ENCODE measurements around the gene INKA2. TPM values are rescaled to one million over a fixed set of nuclear protein-coding genes. Genes with fewer than 3 reads are reported as not detected.

The INKA2 gene
- total and polyA plus RNA-seq, 7 experiments from 2014 or later: 0.94 to 5.6 (median 2.3) TPM; not detected in 4

DNA sequence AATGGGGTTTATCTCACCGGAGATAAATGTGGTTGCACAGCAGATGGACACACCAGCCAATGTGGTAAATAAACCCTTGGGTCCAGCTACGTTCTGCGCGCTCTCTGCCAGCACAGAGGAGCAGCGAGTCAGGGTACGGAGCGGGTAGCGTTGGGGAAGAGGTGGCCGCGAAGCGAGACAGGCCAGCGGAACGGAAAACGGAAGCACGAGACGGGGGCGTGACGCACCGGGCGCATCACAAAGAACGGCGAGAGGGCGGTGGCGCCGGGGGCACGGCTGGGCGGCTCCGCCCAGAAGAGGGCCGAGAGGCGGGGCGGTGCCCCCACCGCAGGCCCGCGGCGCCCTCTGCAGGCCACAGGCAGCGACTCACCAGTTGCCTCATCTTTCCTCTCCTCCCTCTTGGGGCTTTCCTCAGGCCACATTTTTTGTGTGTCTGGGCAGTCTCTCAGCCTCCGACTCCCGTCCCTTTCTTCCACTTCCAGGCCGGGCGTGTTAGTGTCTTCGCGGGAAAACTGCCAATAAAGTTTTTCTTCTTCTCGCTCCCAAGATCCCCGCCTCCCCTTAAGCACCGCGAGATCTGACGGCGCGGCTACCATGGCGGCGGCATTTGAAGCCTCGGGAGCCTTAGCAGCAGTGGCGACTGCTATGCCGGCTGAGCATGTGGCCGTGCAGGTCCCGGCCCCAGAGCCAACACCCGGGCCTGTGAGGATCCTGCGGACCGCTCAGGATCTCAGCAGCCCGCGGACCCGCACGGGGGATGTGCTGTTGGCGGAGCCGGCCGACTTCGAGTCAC lies 16.3 kb upstream of the INKA2 start, which contains the start of gene DDX20:
TSS of gene DDX20 (plus strand) at position 571 of the 793 bp plus-strand sequence. CDS start at position 595, 24 bp downstream.
- Histone ChIP-seq H3K9me3 (ENCODE audit: control insufficient read depth in 2 of 3, low read length in 3 of 3) (no peaks in the 10 kb centered on the region), H3K36me3 (ENCODE audit: control insufficient read depth in 2 of 3, insufficient read depth in 3 of 3, low read length in 3 of 3) (peaks cover 0 to 14% (median 11%) of the 10 kb centered on the region in 3 experiments), H3K4me1 (ENCODE audit: control insufficient read depth in 2 of 2, insufficient read depth in 2 of 2, low read length in 2 of 2) (peaks cover 4 to 18% of the 10 kb centered on the region in 2 donors), H3K27ac (ENCODE audit: low read depth, low read length) (peak within 1 kb of the TSS; percentile 92), H3K4me3 (ENCODE audit: low read length) (peak within 1 kb of the TSS; percentile 87), H3K27me3 (ENCODE audit: control insufficient read depth in 2 of 2, insufficient read depth in 2 of 2, low read length in 2 of 2) (no peaks in the 10 kb centered on the region)
- H3K4me3 Mint-ChIP-seq: peak within 1 kb of the TSS; percentile 86 to 100 (median 94)
- H3K27ac Mint-ChIP-seq: peak within 1 kb of the TSS; percentile 94 to 100 (median 99)
- POLR2A ChIA-PET: interaction anchor here (0.6 to 2.6 kb wide), 19 partner anchors 12 to 307 kb away, joined by 3 to 16 read pairs (median 3); no protein-coding TSS in a partner anchor
- intact Hi-C loops (cut with micrococcal nuclease): loop anchor here (1.0 to 10.0 kb wide), 23 partner anchors 14 to 1723 kb away; partner anchors contain the start of genes ATP5PB (in 2 of the 2), INKA2 (in 2 of the 2), LRIF1 (in 2 of the 2) and WDR77 (in 2 of the 2)
- peaks cover 0 to 8% (median 0%) of the 10 kb centered on the region in 11 donors for H3K9me3 Mint-ChIP-seq
- H3K27me3 Mint-ChIP-seq: peaks cover 0 to 2% (median 0%) of the 10 kb centered on the region in 5 donors
- CTCF ChIA-PET: interaction anchor here (0.7 to 1.8 kb wide), 21 partner anchors 11 to 614 kb away, joined by 3 to 10 read pairs (median 3); partner anchors contain the start of gene INKA2
- H3K36me3 Mint-ChIP-seq: peaks cover 0 to 16% (median 4%) of the 10 kb centered on the region in 5 donors
- peak; percentile 97 for ATAC-seq
- DNase-seq: peak; percentile 92 to 97 (median 95)
- peaks cover 24 to 49% (median 39%) of the 10 kb centered on the region in 7 donors for H3K4me1 Mint-ChIP-seq

DNA sequence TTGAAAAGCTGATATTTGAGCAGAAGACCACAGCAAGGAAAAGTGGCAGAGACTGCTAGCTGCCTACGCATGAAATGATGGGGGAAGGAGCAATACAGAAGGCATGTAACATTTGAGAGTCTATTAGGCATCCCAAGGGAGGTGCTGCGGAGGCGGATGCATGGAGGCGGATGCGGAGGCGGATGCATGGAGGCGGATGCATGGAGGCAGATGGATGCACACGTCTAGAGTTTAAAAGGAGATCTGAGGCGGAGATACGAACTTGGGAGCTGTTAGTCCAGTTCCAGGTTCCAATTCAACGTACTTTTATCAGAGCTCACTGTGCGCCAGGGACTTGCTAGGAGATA lies 15.8 kb upstream of the INKA2 start:
- Histone ChIP-seq H3K4me3 (ENCODE audit: low read length) (peak overlapping the region; percentile 87), H3K4me1 (ENCODE audit: control insufficient read depth in 2 of 2, insufficient read depth in 2 of 2, low read length in 2 of 2) (peaks cover 4 to 18% of the 10 kb centered on the region in 2 donors), H3K27ac (ENCODE audit: low read depth, low read length) (peak overlapping the region; percentile 92), H3K9me3 (ENCODE audit: control insufficient read depth in 2 of 3, low read length in 3 of 3) (no peaks in the 10 kb centered on the region), H3K36me3 (ENCODE audit: control insufficient read depth in 2 of 3, insufficient read depth in 3 of 3, low read length in 3 of 3) (peaks cover 0 to 10% (median 7%) of the 10 kb centered on the region in 3 experiments), H3K27me3 (ENCODE audit: control insufficient read depth in 2 of 2, insufficient read depth in 2 of 2, low read length in 2 of 2) (no peaks in the 10 kb centered on the region)
- H3K4me3 Mint-ChIP-seq: peak overlapping the region; percentile 86 to 100 (median 94)
- intact Hi-C loops (cut with micrococcal nuclease): loop anchor here (1.0 to 10.0 kb wide), 23 partner anchors 14 to 1723 kb away; partner anchors contain the start of genes ATP5PB (in 2 of the 2), INKA2 (in 2 of the 2), LRIF1 (in 2 of the 2) and WDR77 (in 2 of the 2)
- ChIA-PET POLR2A (interaction anchor here (0.6 to 2.6 kb wide), 19 partner anchors 13 to 307 kb away, joined by 3 to 16 read pairs (median 3); no protein-coding TSS in a partner anchor), CTCF (interaction anchor here (0.7 to 1.8 kb wide), 17 partner anchors 11 to 614 kb away, joined by 3 to 10 read pairs (median 3); partner anchors contain the start of gene INKA2)
- peaks cover 0 to 13% (median 1%) of the 10 kb centered on the region in 5 donors for H3K36me3 Mint-ChIP-seq
- H3K4me1 Mint-ChIP-seq: peaks cover 24 to 49% (median 39%) of the 10 kb centered on the region in 7 donors
- peaks cover 0 to 2% (median 0%) of the 10 kb centered on the region in 5 donors for H3K27me3 Mint-ChIP-seq
- H3K9me3 Mint-ChIP-seq: peaks cover 0 to 8% (median 0%) of the 10 kb centered on the region in 11 donors
- peak overlapping the region; percentile 94 to 99 (median 98) for H3K27ac Mint-ChIP-seq
- no peak for ATAC-seq
- peak in 2 of 9 donors; percentile 35 to 55 for DNase-seq

DNA sequence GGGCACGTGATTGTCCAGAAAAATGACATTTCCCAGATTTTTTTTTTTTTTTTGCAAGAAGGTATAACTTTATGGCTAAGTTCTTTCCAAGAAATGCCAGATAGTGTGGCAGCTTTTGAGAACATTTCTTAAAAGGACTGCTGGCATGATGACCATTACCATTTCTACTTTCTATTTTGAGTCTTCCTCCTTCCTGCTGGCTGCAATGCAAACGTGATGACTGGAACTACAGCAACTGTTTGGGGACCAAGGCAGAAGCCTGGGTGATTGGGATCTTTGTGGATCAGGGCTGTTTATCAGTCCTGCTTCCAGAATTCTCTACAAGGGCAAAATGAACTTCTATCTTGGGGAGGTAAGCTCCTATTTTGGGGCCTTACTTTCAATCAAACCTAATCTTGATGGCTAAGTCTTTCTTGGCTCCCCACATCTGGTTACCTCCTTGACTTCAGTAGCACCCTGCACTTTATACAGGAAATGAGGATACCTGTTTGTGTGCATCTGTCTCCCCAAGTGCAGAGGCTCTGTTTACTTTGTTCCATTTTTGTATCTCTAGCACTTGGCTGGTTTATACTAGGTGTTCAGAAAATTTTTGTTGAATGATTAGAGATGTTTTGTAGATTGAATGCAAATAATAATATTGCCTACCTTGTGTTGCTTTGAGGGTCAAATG lies 12.8 kb upstream of the INKA2 start:
- no peak for ATAC-seq
- POLR2A ChIA-PET: interaction anchor here (0.7 to 1.4 kb wide), 4 partner anchors 37 to 281 kb away, joined by 3 to 4 read pairs (median 4); no protein-coding TSS in a partner anchor

DNA sequence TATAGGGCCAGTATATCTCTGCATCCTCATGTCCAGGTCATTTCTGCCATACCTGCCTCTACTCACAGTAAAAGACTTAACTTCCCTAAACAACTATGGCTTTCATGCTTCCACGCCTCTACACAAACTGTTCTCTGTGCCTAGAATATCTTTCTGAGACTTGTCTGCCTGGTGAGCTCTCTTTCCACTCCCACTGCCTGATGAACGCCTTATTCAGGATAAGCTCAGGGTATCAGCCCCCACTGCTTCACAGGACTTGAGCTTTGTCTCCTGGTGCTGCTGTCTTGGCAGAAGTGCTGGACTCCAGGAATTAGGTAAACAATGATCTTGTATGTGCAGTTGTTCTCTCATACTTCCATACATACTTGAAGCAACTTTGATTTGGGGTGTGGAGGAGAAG lies 11.7 kb upstream of the INKA2 start:
- Histone ChIP-seq H3K4me1 (ENCODE audit: control insufficient read depth in 2 of 2, insufficient read depth in 2 of 2, low read length in 2 of 2) (peaks cover 4 to 5% of the 10 kb centered on the region in 2 donors), H3K27ac (ENCODE audit: low read depth, low read length) (no peak overlapping the region), H3K9me3 (ENCODE audit: control insufficient read depth in 2 of 3, low read length in 3 of 3) (no peaks in the 10 kb centered on the region), H3K36me3 (ENCODE audit: control insufficient read depth in 2 of 3, insufficient read depth in 3 of 3, low read length in 3 of 3) (peaks cover 0 to 3% (median 0%) of the 10 kb centered on the region in 3 experiments), H3K4me3 (ENCODE audit: low read length) (no peak overlapping the region), H3K27me3 (ENCODE audit: control insufficient read depth in 2 of 2, insufficient read depth in 2 of 2, low read length in 2 of 2) (no peaks in the 10 kb centered on the region)
- peaks cover 0 to 2% (median 0%) of the 10 kb centered on the region in 5 donors for H3K27me3 Mint-ChIP-seq
- H3K36me3 Mint-ChIP-seq: no peaks in the 10 kb centered on the region
- H3K4me3 Mint-ChIP-seq: no peak overlapping the region
- H3K4me1 Mint-ChIP-seq: peaks cover 9 to 37% (median 12%) of the 10 kb centered on the region in 7 donors
- H3K9me3 Mint-ChIP-seq: peaks cover 0 to 8% (median 0%) of the 10 kb centered on the region in 11 donors
- CTCF ChIA-PET: interaction anchor here (0.6 to 3.2 kb wide), 5 partner anchors 12 to 269 kb away, joined by 3 to 18 read pairs (median 4); partner anchors contain the start of gene INKA2
- H3K27ac Mint-ChIP-seq: peak overlapping the region in 2 of 9 donors; percentile 16 to 54
- intact Hi-C loops (cut with micrococcal nuclease): loop anchor here in 1 of 2 donors (10.0 kb wide), 1 partner anchor 876 kb away; the partner anchor contains the start of gene CD53
- ATAC-seq (no peak), DNase-seq (no peak)
- POLR2A ChIA-PET: interaction anchor here (1.2 to 1.4 kb wide), 3 partner anchors 12 to 280 kb away, joined by 3 to 4 read pairs (median 4); partner anchors contain the start of gene INKA2

More for the DNA sequence above, 12.8 kb upstream of the INKA2 start:
- Mint-ChIP-seq H3K27ac (peak overlapping the region in 1 of 9 donors; percentile 11), H3K36me3 (no peaks in the 10 kb centered on the region), H3K27me3 (peaks cover 0 to 2% (median 0%) of the 10 kb centered on the region in 5 donors), H3K4me3 (no peak overlapping the region), H3K9me3 (peaks cover 0 to 8% (median 0%) of the 10 kb centered on the region in 11 donors), H3K4me1 (peaks cover 18 to 40% (median 20%) of the 10 kb centered on the region in 7 donors)
- H3K27me3 ChIP-seq (ENCODE audit: control insufficient read depth in 2 of 2, insufficient read depth in 2 of 2, low read length in 2 of 2): no peaks in the 10 kb centered on the region
- peaks cover 4 to 12% of the 10 kb centered on the region in 2 donors for H3K4me1 ChIP-seq (ENCODE audit: control insufficient read depth in 2 of 2, insufficient read depth in 2 of 2, low read length in 2 of 2)
- no peak overlapping the region for H3K27ac ChIP-seq (ENCODE audit: low read depth, low read length)
- no peak overlapping the region for H3K4me3 ChIP-seq (ENCODE audit: low read length)
- no peak for DNase-seq
- H3K9me3 ChIP-seq (ENCODE audit: control insufficient read depth in 2 of 3, low read length in 3 of 3): no peaks in the 10 kb centered on the region
- intact Hi-C loops (cut with micrococcal nuclease): loop anchor here in 1 of 2 donors (10.0 kb wide), 1 partner anchor 877 kb away; the partner anchor contains the start of gene CD53
- H3K36me3 ChIP-seq (ENCODE audit: control insufficient read depth in 2 of 3, insufficient read depth in 3 of 3, low read length in 3 of 3): peaks cover 0 to 4% (median 0%) of the 10 kb centered on the region in 3 experiments
- CTCF ChIA-PET: interaction anchor here (1.0 to 3.2 kb wide), 3 partner anchors 14 to 244 kb away, joined by 3 to 18 read pairs (median 9); no protein-coding TSS in a partner anchor

DNA sequence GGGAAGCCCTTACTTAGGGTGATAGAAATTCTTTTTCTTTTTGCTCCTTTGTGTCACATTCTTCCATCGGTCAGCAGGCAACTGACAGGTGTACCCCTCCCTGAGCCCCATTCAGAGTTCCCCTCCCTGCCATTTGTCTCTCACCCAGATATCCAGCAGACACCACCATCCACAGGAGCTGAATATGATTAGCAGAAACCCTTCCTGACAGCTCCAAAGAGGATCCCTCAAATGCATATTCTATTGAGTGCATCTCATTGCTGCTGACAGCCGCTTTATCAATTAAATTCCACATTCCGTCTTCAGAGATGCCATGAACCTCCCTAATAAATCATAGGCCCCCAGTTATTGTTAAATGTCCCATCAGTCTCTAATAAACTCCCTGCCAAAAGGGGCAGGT lies 10.4 kb upstream of the INKA2 start:
- Histone ChIP-seq H3K27ac (ENCODE audit: low read depth, low read length) (no peak overlapping the region), H3K9me3 (ENCODE audit: control insufficient read depth in 2 of 3, low read length in 3 of 3) (no peaks in the 10 kb centered on the region), H3K27me3 (ENCODE audit: control insufficient read depth in 2 of 2, insufficient read depth in 2 of 2, low read length in 2 of 2) (no peaks in the 10 kb centered on the region), H3K4me1 (ENCODE audit: control insufficient read depth in 2 of 2, insufficient read depth in 2 of 2, low read length in 2 of 2) (peaks cover 2 to 3% of the 10 kb centered on the region in 2 donors), H3K36me3 (ENCODE audit: control insufficient read depth in 2 of 3, insufficient read depth in 3 of 3, low read length in 3 of 3) (no peaks in the 10 kb centered on the region), H3K4me3 (ENCODE audit: low read length) (no peak overlapping the region)
- Mint-ChIP-seq H3K27ac (no peak overlapping the region), H3K9me3 (no peaks in the 10 kb centered on the region), H3K4me1 (peaks cover 2 to 30% (median 7%) of the 10 kb centered on the region in 7 donors), H3K36me3 (no peaks in the 10 kb centered on the region), H3K4me3 (no peak overlapping the region), H3K27me3 (peaks cover 0 to 6% (median 0%) of the 10 kb centered on the region in 5 donors)
- CTCF ChIA-PET: interaction anchor here (0.7 to 3.2 kb wide), 2 partner anchors 27 to 35 kb away, joined by 3 to 18 read pairs; no protein-coding TSS in a partner anchor
- POLR2A ChIA-PET: interaction anchor here (0.7 kb wide), 1 partner anchor 14 kb away, joined by 4 read pairs; no protein-coding TSS in a partner anchor
- DNase-seq (no peak), ATAC-seq (no peak)
- intact Hi-C loops (cut with micrococcal nuclease): loop anchor here (10.0 kb wide), 2 partner anchors 875 to 1115 kb away; partner anchors contain the start of gene CD53 (in 1 of the 2)

All from naive thymus-derived CD4-positive, alpha-beta T cell (primary cell).